Esophagus muscularis mucosa (tissue), 4 donors: Measurements from ENCODE around the gene TGFBI. TPM values are rescaled to one million over a fixed set of nuclear protein-coding genes. Genes with fewer than 3 reads are reported as not detected.

Experiments
- DNase-seq: peaks from one replicate; pipeline ENCODE4 v3.0.0-alpha.2; 2017; ENCODE audit errors: extremely low spot score
- H3K27ac ChIP-seq, 4 donors: fragments of 200-600 bp; sonication (generic); replicated peaks in 1 of 4; 1 replicate in 3 of 4; 2 replicates in 1 of 4; pipeline ENCODE4 v1.5.1; 2016 to 2019; ENCODE audit warnings: mild to moderate bottlenecking in 1 of 4
- H3K27me3 ChIP-seq, 4 donors: fragments of 200-600 bp; sonication (generic); one replicate each; pipeline versions ENCODE4 v1.5.1 to v1.6.0; 2016 to 2019
- H3K36me3 ChIP-seq, 4 donors: fragments of 200-600 bp; sonication (generic); one replicate each; pipeline ENCODE4 v1.5.1; 2016 to 2019
- H3K4me1 ChIP-seq, 4 donors: fragments of 200-600 bp; sonication (generic); one replicate each; pipeline ENCODE4 v1.5.1; 2016 to 2019
- H3K4me3 ChIP-seq, 4 donors: fragments of 200-600 bp; sonication (generic); 1 replicate in 2 of 4; 2 replicates in 2 of 4; pipeline ENCODE4 v1.5.1; 2016 to 2019; ENCODE audit warnings: mild to moderate bottlenecking in 4 of 4, moderate library complexity in 1 of 4
- H3K9me3 ChIP-seq, 4 donors: fragments of 200-600 bp; sonication (generic); 1 replicate in 3 of 4; 2 replicates in 1 of 4; pipeline ENCODE4 v1.5.1; 2016 to 2019
- CTCF ChIP-seq, 3 experiments: fragments of 200-600 bp in 2 of 3; fragments of 450-650 bp in 1 of 3; sonication (generic) in 2 of 3; IDR thresholded peaks; one replicate each; pipeline ENCODE4 v1.5.1; 2017 to 2019; ENCODE audit warnings: antibody characterized with exemption in 3 of 3, mild to moderate bottlenecking in 2 of 3, moderate library complexity in 1 of 3
- EP300 ChIP-seq: sonication (generic); formaldehyde crosslinking; IDR thresholded peaks from one replicate; pipeline ENCODE4 v1.6.1; 2017; ENCODE audit warnings: antibody characterized with exemption
- POLR2A ChIP-seq: fragments of 450-650 bp; IDR thresholded peaks from one replicate; pipeline ENCODE4 v1.6.1; 2017; ENCODE audit warnings: antibody characterized with exemption, moderate library complexity, mild to moderate bottlenecking, low read depth
- POLR2AphosphoS5 ChIP-seq, 2 donors: sonication (generic); formaldehyde crosslinking; IDR thresholded peaks; one replicate each; pipeline ENCODE4 v1.6.1; 2017; ENCODE audit warnings: antibody characterized with exemption in 2 of 2
- WGBS: methylation state at CpG from one replicate; pipeline ENCODE4 v1.1.5; 2018; 5-methylcytosine and 5-hydroxymethylcytosine counted together
- intact Hi-C: fragments of 100-400 bp; cut with DNase I; formaldehyde crosslinking; loops from one replicate; pipeline ENCODE4 v1.15.1; 2023
- total RNA-seq, 4 donors: library from RNA; depleted of rRNA; stranded (reverse); fragments of >200 nt; gene quantifications; one replicate each; pipeline versions ENCODE4 v1.1.0 to v1.2.1, GENCODE V29; 2016

TGFBI gene
- total RNA-seq, 4 donors from 2014 or later: 62.3 to 128 (median 92.9) TPM

- Histone ChIP-seq H3K27me3 (no peaks in the 10 kb centered on the region), H3K9me3 (no peaks in the 10 kb centered on the region), H3K36me3 (no peaks in the 10 kb centered on the region), H3K27ac (peak overlapping the region in 3 of 4 donors; percentile 7 to 73 (median 69)), H3K4me1 (peaks cover 28 to 91% (median 83%) of the 10 kb centered on the region in 4 donors), H3K4me3 (no peak overlapping the region)
- 90% methylated on average over 2 of the region's 2 CpGs for WGBS
- no peak for DNase-seq
- intact Hi-C loops: no loop called here
- TF ChIP-seq POLR2AphosphoS5 (IDR thresholded peaks at IDR 0.05) (no peak), CTCF (IDR thresholded peaks at IDR 0.05) (no peak), POLR2A (no peak), EP300 (no peak)
These were observed 12.7 kb upstream of the TGFBI start for GRCh38 chr5:136015966-136016650.

GRCh38 chr5:136016945-136017530, 11.8 kb upstream of the TGFBI start:
- H3K36me3 ChIP-seq: no peaks in the 10 kb centered on the region
- H3K27me3 ChIP-seq: no peaks in the 10 kb centered on the region
- intact Hi-C loops: no loop called here
- peaks cover 28 to 89% (median 77%) of the 10 kb centered on the region in 4 donors for H3K4me1 ChIP-seq
- no peak overlapping the region for H3K4me3 ChIP-seq
- DNase-seq: no peak
- 32% methylated on average over 2 of the region's 2 CpGs for WGBS
- peak overlapping the region in 2 of 4 donors; percentile 2 to 7 for H3K27ac ChIP-seq
- no peaks in the 10 kb centered on the region for H3K9me3 ChIP-seq
- TF ChIP-seq POLR2A (no peak), POLR2AphosphoS5 (IDR thresholded peaks at IDR 0.05) (no peak), CTCF (IDR thresholded peaks at IDR 0.05) (no peak), EP300 (no peak)

- no peaks in the 10 kb centered on the region for H3K36me3 ChIP-seq
- H3K4me1 ChIP-seq: peaks cover 30 to 77% (median 69%) of the 10 kb centered on the region in 4 donors
- 44% methylated on average over 11 of the region's 11 CpGs for WGBS
- H3K9me3 ChIP-seq: no peaks in the 10 kb centered on the region
- intact Hi-C loops: no loop called here
- H3K27me3 ChIP-seq: no peaks in the 10 kb centered on the region
- TF ChIP-seq EP300: no peak
- peak in 1 of 3 experiments; percentile 31 for TF ChIP-seq CTCF (IDR thresholded peaks at IDR 0.05)
- TF ChIP-seq POLR2A: no peak
- peak; percentile 43 to 60 for TF ChIP-seq POLR2AphosphoS5 (IDR thresholded peaks at IDR 0.05)
- DNase-seq: no peak
- H3K27ac ChIP-seq: peak overlapping the region in 3 of 4 donors; percentile 3 to 66 (median 18)
- H3K4me3 ChIP-seq: no peak overlapping the region
These were observed 9.7 kb upstream of the TGFBI start for GRCh38 chr5:136018814-136019783.

GRCh38 chr5:136020001-136020382, 8.8 kb upstream of the TGFBI start:
- no peak for DNase-seq
- 57% methylated on average over 2 of the region's 2 CpGs for WGBS
- intact Hi-C loops: no loop called here

More at GRCh38 chr5:136020001-136020382, 8.8 kb upstream of the TGFBI start:
- H3K36me3 ChIP-seq: no peaks in the 10 kb centered on the region
- H3K4me3 ChIP-seq: no peak overlapping the region
- peaks cover 27 to 77% (median 67%) of the 10 kb centered on the region in 4 donors for H3K4me1 ChIP-seq
- H3K9me3 ChIP-seq: no peaks in the 10 kb centered on the region
- no peaks in the 10 kb centered on the region for H3K27me3 ChIP-seq
- TF ChIP-seq CTCF (IDR thresholded peaks at IDR 0.05) (no peak), POLR2AphosphoS5 (IDR thresholded peaks at IDR 0.05) (no peak), EP300 (no peak), POLR2A (no peak)
- H3K27ac ChIP-seq: peak overlapping the region; percentile 2 to 66 (median 10)
